ENCODE results near the gene KCNAB1.

KCNAB1 gene

GRCh38 chr3:156108616-156109015 is 11.8 kb upstream of the KCNAB1 start:
- Histone ChIP-seq H3F3A (ENCODE audit: insufficient read depth, low read length) (no peaks in the 10 kb centered on the region), H3K4me3 (ENCODE audit: low read depth, low read length, poor library complexity, severe bottlenecking) (no peak overlapping the region), H3K9ac (ENCODE audit: low read length) (no peak overlapping the region), H2AFZ (ENCODE audit: low read length) (no peak overlapping the region), H3K27ac (ENCODE audit: low read depth, low read length, poor library complexity, severe bottlenecking) (no peak overlapping the region), H3K9me3 (ENCODE audit: low read length) (no peaks in the 10 kb centered on the region), H3K27me3 (ENCODE audit: insufficient read depth, low read length) (no peaks in the 10 kb centered on the region), H4K20me1 (ENCODE audit: insufficient read depth, low read length) (no peaks in the 10 kb centered on the region), H3K9me2 (ENCODE audit: low read depth, low read length) (no peaks in the 10 kb centered on the region), H3K79me2 (ENCODE audit: insufficient read depth, low read length) (no peaks in the 10 kb centered on the region), H3K4me2 (ENCODE audit: low read length) (no peak overlapping the region), H3K4me1 (ENCODE audit: insufficient read depth, low read length, severe bottlenecking) (no peaks in the 10 kb centered on the region), H3K36me3 (ENCODE audit: insufficient read depth, low read length) (no peaks in the 10 kb centered on the region)
- TF ChIP-seq EZH2 (IDR thresholded peaks at IDR 0.05; ENCODE audit: borderline replicate concordance, low read length) (no peak), CTCF (IDR thresholded peaks at IDR 0.05; ENCODE audit: low read length) (no peak)

GRCh38 chr3:156109989-156110388 is 10.4 kb upstream of the KCNAB1 start:
- H3F3A ChIP-seq (ENCODE audit: insufficient read depth, low read length) = no peaks in the 10 kb centered on the region
- no peaks in the 10 kb centered on the region for H3K79me2 ChIP-seq (ENCODE audit: insufficient read depth, low read length)
- no peak overlapping the region for H2AFZ ChIP-seq (ENCODE audit: low read length)
- no peaks in the 10 kb centered on the region for H3K36me3 ChIP-seq (ENCODE audit: insufficient read depth, low read length)
- H3K9me3 ChIP-seq (ENCODE audit: low read length) = no peaks in the 10 kb centered on the region
- no peaks in the 10 kb centered on the region for H3K27me3 ChIP-seq (ENCODE audit: insufficient read depth, low read length)
- H3K9ac ChIP-seq (ENCODE audit: low read length) = no peak overlapping the region
- no peak overlapping the region for H3K4me2 ChIP-seq (ENCODE audit: low read length)
- TF ChIP-seq CTCF (IDR thresholded peaks at IDR 0.05; ENCODE audit: low read length) (no peak), EZH2 (IDR thresholded peaks at IDR 0.05; ENCODE audit: borderline replicate concordance, low read length) (no peak)
- H3K4me1 ChIP-seq (ENCODE audit: insufficient read depth, low read length, severe bottlenecking) = no peaks in the 10 kb centered on the region
- no peaks in the 10 kb centered on the region for H4K20me1 ChIP-seq (ENCODE audit: insufficient read depth, low read length)
- H3K9me2 ChIP-seq (ENCODE audit: low read depth, low read length) = no peaks in the 10 kb centered on the region
- no peak overlapping the region for H3K4me3 ChIP-seq (ENCODE audit: low read depth, low read length, poor library complexity, severe bottlenecking)
- H3K27ac ChIP-seq (ENCODE audit: low read depth, low read length, poor library complexity, severe bottlenecking) = no peak overlapping the region

- no peaks in the 10 kb centered on the region for H3K4me1 ChIP-seq (ENCODE audit: insufficient read depth, low read length, severe bottlenecking)
Observed at GRCh38 chr3:156126467-156126866, 6.1 kb downstream of the KCNAB1 start.

More at GRCh38 chr3:156126467-156126866, 6.1 kb downstream of the KCNAB1 start:
- TF ChIP-seq CTCF (IDR thresholded peaks at IDR 0.05; ENCODE audit: low read length) (no peak), EZH2 (IDR thresholded peaks at IDR 0.05; ENCODE audit: borderline replicate concordance, low read length) (no peak)
- Histone ChIP-seq H4K20me1 (ENCODE audit: insufficient read depth, low read length) (no peaks in the 10 kb centered on the region), H3K79me2 (ENCODE audit: insufficient read depth, low read length) (no peaks in the 10 kb centered on the region), H3K4me2 (ENCODE audit: low read length) (no peak overlapping the region), H2AFZ (ENCODE audit: low read length) (no peak overlapping the region), H3F3A (ENCODE audit: insufficient read depth, low read length) (no peaks in the 10 kb centered on the region), H3K9me3 (ENCODE audit: low read length) (no peaks in the 10 kb centered on the region), H3K9me2 (ENCODE audit: low read depth, low read length) (no peaks in the 10 kb centered on the region), H3K36me3 (ENCODE audit: insufficient read depth, low read length) (no peaks in the 10 kb centered on the region), H3K9ac (ENCODE audit: low read length) (no peak overlapping the region), H3K27ac (ENCODE audit: low read depth, low read length, poor library complexity, severe bottlenecking) (no peak overlapping the region), H3K4me3 (ENCODE audit: low read depth, low read length, poor library complexity, severe bottlenecking) (no peak overlapping the region), H3K27me3 (ENCODE audit: insufficient read depth, low read length) (no peaks in the 10 kb centered on the region)
